SK-N-SH (cell line): ENCODE measurements around the gene PLEKHM3. TPM values are rescaled to one million over a fixed set of nuclear protein-coding genes. Genes with fewer than 3 reads are reported as not detected.

Experiments used
- CTCF ChIA-PET: fragments of 300-600, 350-600 bp; formaldehyde crosslinking; extraction: SDS; loops from one replicate; lab custom pipeline; 2021; lab: Yijun Ruan, JAX
- POLR2A ChIA-PET: fragments of 350-600 bp; sonication (Branson Sonifier 250); formaldehyde crosslinking; extraction: SDS; loops from one replicate; lab custom pipeline; 2020; ENCODE audit warnings: antibody characterized with exemption, inconsistent platforms; lab: Yijun Ruan, JAX
- DNase-seq: peaks from one replicate; pipeline ENCODE4 v3.0.0; 2012
- H2AFZ ChIP-seq: fragments of 200-600 bp; sonication (generic); 2 replicates; pipeline ENCODE4 v1.8.1; 2016; ENCODE audit warnings: antibody characterized with exemption, mild to moderate bottlenecking, low read depth
- H3F3A ChIP-seq: fragments of 200-600 bp; sonication (generic); replicated peaks from 2 replicates; pipeline ENCODE3; 2016; ENCODE audit warnings: antibody characterized with exemption, mild to moderate bottlenecking; ENCODE audit not compliant: insufficient read depth
- H3K27ac ChIP-seq, 2 experiments: fragments of 200-500 bp in 1 of 2; fragments of 200-600 bp in 1 of 2; sonication (Bioruptor generic) in 1 of 2; sonication (generic), shearing (Covaris generic) in 1 of 2; 2 replicates each; pipeline versions ENCODE4 v1.5.1 to v1.6.1; 2014 to 2016; ENCODE audit warnings: low read depth in 2 of 2, inconsistent platforms in 1 of 2, low read length in 1 of 2, mild to moderate bottlenecking in 1 of 2, mixed read lengths in 1 of 2
- H3K27me3 ChIP-seq: fragments of 200-600 bp; sonication (generic), shearing (Covaris generic); 2 replicates; pipeline ENCODE4 v1.6.1; 2016; ENCODE audit warnings: mixed run types; ENCODE audit not compliant: insufficient read depth
- H3K36me3 ChIP-seq, 2 experiments: fragments of 200-500 bp in 1 of 2; fragments of 200-600 bp in 1 of 2; sonication (Bioruptor generic) in 1 of 2; sonication (generic) in 1 of 2; replicated peaks in 1 of 2; 2 replicates each; pipeline versions ENCODE3 to v1.5.1; 2014 to 2016; ENCODE audit warnings: low read length in 1 of 2, mild to moderate bottlenecking in 1 of 2; ENCODE audit not compliant: insufficient read depth in 2 of 2, control insufficient read depth in 1 of 2
- H3K4me1 ChIP-seq, 2 experiments: fragments of 200-500 bp in 1 of 2; fragments of 200-600 bp in 1 of 2; sonication (Bioruptor generic) in 1 of 2; sonication (generic), shearing (Covaris generic) in 1 of 2; 2 replicates each; pipeline versions ENCODE4 v1.5.1 to v1.6.1; 2014 to 2016; ENCODE audit warnings: low read depth in 1 of 2, low read length in 1 of 2, mixed run types in 1 of 2; ENCODE audit not compliant: insufficient read depth in 2 of 2, control insufficient read depth in 1 of 2
- H3K4me2 ChIP-seq: fragments of 200-600 bp; sonication (generic), shearing (Covaris generic); 2 replicates; pipeline ENCODE4 v1.6.1; 2017; ENCODE audit warnings: mixed run types
- H3K4me3 ChIP-seq, 2 experiments: fragments of 200-500 bp in 1 of 2; fragments of 200-600 bp in 1 of 2; sonication (Bioruptor generic) in 1 of 2; sonication (generic), shearing (Covaris generic) in 1 of 2; 2 replicates each; pipeline versions ENCODE4 v1.5.1 to v1.8.1; 2014 to 2016; ENCODE audit warnings: low read depth in 2 of 2, inconsistent platforms in 1 of 2, low read length in 1 of 2, mild to moderate bottlenecking in 1 of 2, mixed read lengths in 1 of 2, moderate library complexity in 1 of 2
- H3K79me2 ChIP-seq: fragments of 200-600 bp; sonication (generic); 2 replicates; pipeline ENCODE4 v1.8.1; 2017; ENCODE audit warnings: mild to moderate bottlenecking; ENCODE audit not compliant: insufficient read depth
- H3K9ac ChIP-seq: fragments of 200-600 bp; sonication (generic); 2 replicates; pipeline ENCODE4 v1.6.1; 2017; ENCODE audit warnings: mixed run types
- H3K9me2 ChIP-seq: fragments of 200-600 bp; sonication (generic); 2 replicates; pipeline ENCODE4 v1.6.1; 2017; ENCODE audit warnings: mixed run types
- H3K9me3 ChIP-seq: fragments of 200-600 bp; sonication (generic); 2 replicates; pipeline ENCODE4 v1.6.1; 2017; ENCODE audit warnings: mixed run types, mild to moderate bottlenecking, moderate library complexity
- H4K20me1 ChIP-seq: fragments of 200-600 bp; sonication (generic); 2 replicates; pipeline ENCODE4 v1.6.1; 2017; ENCODE audit warnings: mild to moderate bottlenecking, mixed run types; ENCODE audit not compliant: insufficient read depth
- CHD2 ChIP-seq: fragments of 150-350 bp; IDR thresholded peaks from 2 replicates; pipeline ENCODE4 v1.6.1; 2018; ENCODE audit warnings: low read length; ENCODE audit not compliant: partially characterized antibody
- ELF1 ChIP-seq: IDR thresholded peaks from 2 replicates; pipeline ENCODE4 v1.4.0; 2012
- EZH2phosphoT487 ChIP-seq: fragments of 200-600 bp; sonication (generic); IDR thresholded peaks from 2 replicates; pipeline ENCODE4 v1.6.1; 2017; ENCODE audit warnings: low read depth, mixed run types, mild to moderate bottlenecking, antibody characterized with exemption, moderate library complexity, borderline replicate concordance
- FOXJ3 ChIP-seq: sonication (generic); formaldehyde crosslinking; IDR thresholded peaks from 2 replicates; pipeline ENCODE4 v1.5.1; 2020; ENCODE audit warnings: mild to moderate bottlenecking, missing genetic modification reagents
- FOXM1 ChIP-seq: IDR thresholded peaks from 2 replicates; pipeline ENCODE4 v1.4.0; 2012; ENCODE audit warnings: low read depth, mild to moderate bottlenecking
- GABPA ChIP-seq: IDR thresholded peaks from 2 replicates; pipeline ENCODE4 v1.4.0; 2012; ENCODE audit warnings: low read depth, mild to moderate bottlenecking
- GATA2 ChIP-seq: sonication (generic); formaldehyde crosslinking; IDR thresholded peaks from 2 replicates; pipeline ENCODE4 v1.5.0; 2020; ENCODE audit warnings: mild to moderate bottlenecking, missing genetic modification reagents
- NFIC ChIP-seq: IDR thresholded peaks from 2 replicates; pipeline ENCODE4 v1.4.0; 2012; ENCODE audit warnings: borderline replicate concordance
- NRF1 ChIP-seq: IDR thresholded peaks from 2 replicates; pipeline ENCODE4 v1.6.1; 2012; ENCODE audit warnings: low read depth, mild to moderate bottlenecking, low read length
- RCOR1 ChIP-seq: fragments of 150-350 bp; IDR thresholded peaks from 2 replicates; pipeline ENCODE4 v1.6.1; 2017; ENCODE audit warnings: antibody characterized with exemption, low read length
- RXRA ChIP-seq: IDR thresholded peaks from 2 replicates; pipeline ENCODE4 v1.4.0; 2012; ENCODE audit warnings: low read depth, mild to moderate bottlenecking, borderline replicate concordance
- SIN3A ChIP-seq: IDR thresholded peaks from 2 replicates; pipeline ENCODE4 v1.6.1; 2012; ENCODE audit warnings: low read depth, mild to moderate bottlenecking, low read length, moderate library complexity, borderline replicate concordance
- TAF1 ChIP-seq: IDR thresholded peaks from 2 replicates; pipeline ENCODE4 v1.6.1; 2012; ENCODE audit warnings: low read depth, mild to moderate bottlenecking, low read length, moderate library complexity, borderline replicate concordance
- YY1 ChIP-seq: IDR thresholded peaks from 2 replicates; pipeline ENCODE4 v1.4.0; 2012; ENCODE audit warnings: low read depth, mild to moderate bottlenecking
- WGBS: methylation state at CpG from one replicate; pipeline ENCODE4 v1.1.6; 2017; ENCODE audit warnings: low lambda C conversion rate; 5-methylcytosine and 5-hydroxymethylcytosine counted together
- polyA plus RNA-seq, 3 experiments: library from polyadenylated mRNA; depleted of rRNA; stranded (reverse); fragments of >200 nt; gene quantifications; 2 replicates each; pipeline ENCODE4 v1.2.3, GENCODE V29; 2012
- TF ChIP-seq, protein P1 (sequence below): fragments of 150-350 bp; IDR thresholded peaks from 2 replicates; pipeline ENCODE4 v1.6.1; 2017; ENCODE audit warnings: antibody characterized with exemption, low read length, low read depth, borderline replicate concordance
- TF ChIP-seq, protein P2 (sequence below): IDR thresholded peaks from 2 replicates; pipeline ENCODE4 v1.6.1; 2012; ENCODE audit warnings: mild to moderate bottlenecking, low read depth, low read length, moderate library complexity
- TF ChIP-seq, protein P3 (sequence below): IDR thresholded peaks from 2 replicates; pipeline ENCODE4 v1.4.0; 2012; ENCODE audit warnings: low read depth, borderline replicate concordance

PLEKHM3 gene
- polyA plus RNA-seq, 1 of the 3 experiments (the other 2 are of a cell fraction): 1.9 TPM

DNA sequence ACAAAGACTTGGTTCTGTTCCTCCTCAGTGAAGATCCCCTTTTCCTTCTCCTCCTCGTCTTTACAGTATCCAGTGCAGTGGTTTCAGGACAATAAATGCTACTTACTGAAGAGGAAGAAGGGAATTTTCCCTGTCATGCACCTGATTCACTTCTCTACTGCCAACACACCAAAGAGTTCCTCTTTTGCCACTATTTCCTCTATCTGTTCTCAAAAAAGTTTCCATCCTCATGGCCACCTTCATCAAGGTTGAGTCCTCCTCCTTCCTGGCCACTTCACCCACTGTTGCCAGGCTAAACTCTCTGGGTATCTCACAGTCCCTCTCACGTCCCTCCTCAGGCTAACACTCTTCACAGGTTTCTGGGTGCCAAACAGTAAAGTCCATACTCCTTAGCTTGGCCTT is 41.7 kb downstream of the PLEKHM3 start:
- Histone ChIP-seq H3K79me2 (no peaks in the 10 kb centered on the region), H3K9me2 (no peaks in the 10 kb centered on the region), H4K20me1 (no peaks in the 10 kb centered on the region), H3K9me3 (no peaks in the 10 kb centered on the region), H3K36me3 (no peaks in the 10 kb centered on the region), H3K9ac (no peak overlapping the region), H3K27me3 (no peaks in the 10 kb centered on the region), H3K4me3 (no peak overlapping the region), H2AFZ (no peak overlapping the region), H3K4me2 (no peak overlapping the region), H3F3A (no peaks in the 10 kb centered on the region), H3K27ac (no peak overlapping the region), H3K4me1 (no peaks in the 10 kb centered on the region; a peak in 1 of 4 replicates)
- WGBS: 72% methylated on average over 2 of the region's 2 CpGs
- ChIA-PET POLR2A (no interaction called here), CTCF (no interaction called here)
- TF ChIP-seq GABPA: no peak
- DNase-seq: no peak

DNA sequence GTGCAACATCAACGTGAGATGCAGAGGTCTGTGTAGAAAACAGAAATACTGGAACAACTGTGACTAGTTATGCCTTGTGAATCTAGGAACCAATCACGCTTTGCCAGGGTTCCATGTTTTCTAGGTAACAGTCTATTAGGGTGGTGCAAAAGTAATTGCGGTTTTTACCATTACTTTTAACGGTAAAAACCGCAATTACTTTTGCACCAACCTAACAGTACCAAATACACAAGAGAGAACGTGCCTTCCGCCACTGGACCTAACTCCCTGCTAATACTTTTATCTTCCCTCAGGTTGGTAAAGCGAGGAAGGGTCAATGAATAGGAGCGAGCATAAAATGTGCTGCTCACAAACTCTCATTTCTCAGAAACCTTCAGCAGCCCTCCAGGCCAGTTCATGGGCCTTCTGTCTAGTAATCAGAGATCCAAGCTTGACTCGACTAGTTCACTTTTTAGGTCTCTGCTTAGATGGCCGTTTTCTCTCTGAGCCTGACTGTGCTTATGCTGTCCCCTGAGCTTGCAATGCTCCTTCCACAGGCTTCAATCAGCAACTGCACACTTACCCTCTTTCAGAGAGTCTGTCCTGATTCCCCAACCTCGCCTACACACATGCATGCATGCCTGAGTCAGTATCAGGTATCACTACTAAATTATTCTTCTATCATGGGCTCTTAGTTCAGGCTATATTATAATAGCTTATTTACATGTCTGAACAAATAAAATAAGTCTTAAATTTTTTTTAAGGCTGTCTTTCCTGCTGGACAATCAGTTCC is 47.0 kb downstream of the PLEKHM3 start:
- POLR2A ChIA-PET: no interaction called here

DNA sequence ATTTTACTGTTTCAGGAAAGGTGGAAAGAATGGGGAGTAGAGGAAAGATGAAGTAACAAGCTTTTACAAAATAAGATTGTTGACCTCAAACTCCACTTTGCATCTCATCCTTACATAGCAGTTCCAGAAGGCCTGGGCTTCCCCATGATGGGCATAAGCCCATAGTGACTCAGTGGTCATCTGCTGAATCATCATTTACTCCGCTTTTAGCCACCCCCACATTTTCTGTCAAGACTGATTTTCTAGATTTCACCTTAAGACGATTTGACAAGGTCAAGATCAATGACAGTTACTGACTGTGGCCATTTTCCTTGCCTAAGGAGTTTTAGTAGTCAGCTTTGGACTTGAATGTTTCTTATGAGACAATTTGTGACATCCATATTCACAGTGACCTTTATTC is 49.4 kb downstream of the PLEKHM3 start:
- Histone ChIP-seq H3K9ac (no peak overlapping the region), H3K79me2 (no peaks in the 10 kb centered on the region), H3K9me2 (no peaks in the 10 kb centered on the region), H3K4me2 (no peak overlapping the region), H3K27me3 (no peaks in the 10 kb centered on the region), H3K9me3 (no peaks in the 10 kb centered on the region), H3K4me3 (no peak overlapping the region), H3K36me3 (peaks cover 0 to 2% of the 10 kb centered on the region in 2 experiments), H4K20me1 (no peaks in the 10 kb centered on the region), H3F3A (peaks cover 6% of the 10 kb centered on the region), H2AFZ (no peak overlapping the region), H3K27ac (no peak overlapping the region), H3K4me1 (no peaks in the 10 kb centered on the region; a peak in 2 of 4 replicates)
- WGBS: 82% methylated on average over 2 of the region's 2 CpGs
- DNase-seq: no peak
- POLR2A ChIA-PET: no interaction called here
- CTCF ChIA-PET: interaction anchor here (0.8 to 8.4 kb wide), 6 partner anchors 12 to 228 kb away, joined by 3 to 102 read pairs (median 4); no protein-coding TSS in a partner anchor
- TF ChIP-seq NRF1: no peak
- no peak for TF ChIP-seq RXRA
- no peak for TF ChIP-seq TAF1
- TF ChIP-seq CHD2: no peak
- TF ChIP-seq NFIC: no peak
- no peak for TF ChIP-seq YY1
- no peak for TF ChIP-seq RCOR1
- TF ChIP-seq, protein P1, sequence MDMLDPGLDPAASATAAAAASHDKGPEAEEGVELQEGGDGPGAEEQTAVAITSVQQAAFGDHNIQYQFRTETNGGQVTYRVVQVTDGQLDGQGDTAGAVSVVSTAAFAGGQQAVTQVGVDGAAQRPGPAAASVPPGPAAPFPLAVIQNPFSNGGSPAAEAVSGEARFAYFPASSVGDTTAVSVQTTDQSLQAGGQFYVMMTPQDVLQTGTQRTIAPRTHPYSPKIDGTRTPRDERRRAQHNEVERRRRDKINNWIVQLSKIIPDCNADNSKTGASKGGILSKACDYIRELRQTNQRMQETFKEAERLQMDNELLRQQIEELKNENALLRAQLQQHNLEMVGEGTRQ: no peak
- TF ChIP-seq, protein P2, sequence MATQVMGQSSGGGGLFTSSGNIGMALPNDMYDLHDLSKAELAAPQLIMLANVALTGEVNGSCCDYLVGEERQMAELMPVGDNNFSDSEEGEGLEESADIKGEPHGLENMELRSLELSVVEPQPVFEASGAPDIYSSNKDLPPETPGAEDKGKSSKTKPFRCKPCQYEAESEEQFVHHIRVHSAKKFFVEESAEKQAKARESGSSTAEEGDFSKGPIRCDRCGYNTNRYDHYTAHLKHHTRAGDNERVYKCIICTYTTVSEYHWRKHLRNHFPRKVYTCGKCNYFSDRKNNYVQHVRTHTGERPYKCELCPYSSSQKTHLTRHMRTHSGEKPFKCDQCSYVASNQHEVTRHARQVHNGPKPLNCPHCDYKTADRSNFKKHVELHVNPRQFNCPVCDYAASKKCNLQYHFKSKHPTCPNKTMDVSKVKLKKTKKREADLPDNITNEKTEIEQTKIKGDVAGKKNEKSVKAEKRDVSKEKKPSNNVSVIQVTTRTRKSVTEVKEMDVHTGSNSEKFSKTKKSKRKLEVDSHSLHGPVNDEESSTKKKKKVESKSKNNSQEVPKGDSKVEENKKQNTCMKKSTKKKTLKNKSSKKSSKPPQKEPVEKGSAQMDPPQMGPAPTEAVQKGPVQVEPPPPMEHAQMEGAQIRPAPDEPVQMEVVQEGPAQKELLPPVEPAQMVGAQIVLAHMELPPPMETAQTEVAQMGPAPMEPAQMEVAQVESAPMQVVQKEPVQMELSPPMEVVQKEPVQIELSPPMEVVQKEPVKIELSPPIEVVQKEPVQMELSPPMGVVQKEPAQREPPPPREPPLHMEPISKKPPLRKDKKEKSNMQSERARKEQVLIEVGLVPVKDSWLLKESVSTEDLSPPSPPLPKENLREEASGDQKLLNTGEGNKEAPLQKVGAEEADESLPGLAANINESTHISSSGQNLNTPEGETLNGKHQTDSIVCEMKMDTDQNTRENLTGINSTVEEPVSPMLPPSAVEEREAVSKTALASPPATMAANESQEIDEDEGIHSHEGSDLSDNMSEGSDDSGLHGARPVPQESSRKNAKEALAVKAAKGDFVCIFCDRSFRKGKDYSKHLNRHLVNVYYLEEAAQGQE: no peak
- TF ChIP-seq EZH2phosphoT487: no peak
- no peak for TF ChIP-seq SIN3A
- TF ChIP-seq ELF1: no peak
- no peak for TF ChIP-seq GATA2 (CRISPR knock-in tag)

More for the DNA sequence above, 47.0 kb downstream of the PLEKHM3 start:
- no peaks in the 10 kb centered on the region for H3F3A ChIP-seq
- no peak overlapping the region for H3K4me2 ChIP-seq
- H2AFZ ChIP-seq: no peak overlapping the region
- no peaks in the 10 kb centered on the region for H3K9me2 ChIP-seq
- H3K27ac ChIP-seq: no peak overlapping the region
- H3K9me3 ChIP-seq: no peaks in the 10 kb centered on the region
- TF ChIP-seq, protein P3, sequence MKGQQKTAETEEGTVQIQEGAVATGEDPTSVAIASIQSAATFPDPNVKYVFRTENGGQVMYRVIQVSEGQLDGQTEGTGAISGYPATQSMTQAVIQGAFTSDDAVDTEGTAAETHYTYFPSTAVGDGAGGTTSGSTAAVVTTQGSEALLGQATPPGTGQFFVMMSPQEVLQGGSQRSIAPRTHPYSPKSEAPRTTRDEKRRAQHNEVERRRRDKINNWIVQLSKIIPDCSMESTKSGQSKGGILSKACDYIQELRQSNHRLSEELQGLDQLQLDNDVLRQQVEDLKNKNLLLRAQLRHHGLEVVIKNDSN: no peak
- TF ChIP-seq FOXM1: no peak
- TF ChIP-seq FOXJ3 (CRISPR knock-in tag): no peak
- H3K4me1 ChIP-seq: no peaks in the 10 kb centered on the region; a peak in 2 of 4 replicates
- no peaks in the 10 kb centered on the region for H3K79me2 ChIP-seq
- CTCF ChIA-PET: interaction anchor here (1.7 to 8.4 kb wide), 4 partner anchors 62 to 232 kb away, joined by 7 to 102 read pairs (median 11); no protein-coding TSS in a partner anchor
- H3K4me3 ChIP-seq: no peak overlapping the region
- no peak for DNase-seq
- no peaks in the 10 kb centered on the region for H3K27me3 ChIP-seq
- peaks cover 0 to 2% of the 10 kb centered on the region in 2 experiments for H3K36me3 ChIP-seq
- no peak overlapping the region for H3K9ac ChIP-seq
- H4K20me1 ChIP-seq: no peaks in the 10 kb centered on the region
- 88% methylated on average over 12 of the region's 12 CpGs for WGBS
